Measurements from ENCODE around the gene ASIP. TPM values are rescaled to one million over a fixed set of nuclear protein-coding genes. Genes with fewer than 3 reads are reported as not detected.
"Not testable (repeated sequence)": the region's sequence is repeated elsewhere in the genome, so short reads cannot be mapped to it uniquely, and the experiment has no call there.

Gene ASIP
- polyA plus RNA-seq, 3 donors, result 0.40 TPM; not detected in 2

DNA sequence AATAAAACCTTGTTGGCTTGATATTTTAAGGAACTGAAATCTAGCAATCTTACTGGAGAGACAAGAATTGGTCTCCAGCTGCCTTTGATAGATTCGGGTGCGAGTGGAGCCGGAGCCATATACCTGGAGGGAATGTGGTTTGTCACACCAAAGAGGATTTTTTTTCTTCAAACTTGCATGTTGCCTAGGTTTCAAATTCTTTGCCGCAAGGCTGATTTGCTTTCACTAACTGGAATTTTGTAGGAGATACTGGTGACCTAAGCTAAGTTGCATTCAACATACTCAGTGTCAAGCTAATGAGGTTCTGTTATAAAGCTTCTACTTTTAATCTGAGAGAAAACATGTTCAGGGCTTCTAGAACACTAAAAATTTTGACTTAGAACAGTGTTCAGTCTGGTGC is 39.7 kb upstream of the ASIP start:
- Histone ChIP-seq H3K9me3 (replicated peaks in 1 of 2; ENCODE audit: control insufficient read depth in 1 of 2, insufficient read depth in 1 of 2, low read length in 2 of 2) (no peaks in the 10 kb centered on the region), H3K36me3 (replicated peaks in 1 of 2; ENCODE audit: control insufficient read depth in 1 of 2, insufficient read depth in 2 of 2, low read length in 2 of 2) (no peaks in the 10 kb centered on the region), H3K27me3 (ENCODE audit: control insufficient read depth in 2 of 2, insufficient read depth in 2 of 2, low read length in 2 of 2) (peaks cover 0 to 2% of the 10 kb centered on the region in 2 donors), H4K20me1 (ENCODE audit: insufficient read depth, low read length) (no peaks in the 10 kb centered on the region), H3K79me2 (ENCODE audit: insufficient read depth, low read length) (no peaks in the 10 kb centered on the region), H3K9ac (ENCODE audit: insufficient read depth, low read length, poor library complexity, severe bottlenecking) (no peak overlapping the region), H3K4me2 (replicated peaks; ENCODE audit: extremely low read depth, low read length, poor library complexity, severe bottlenecking) (no peak overlapping the region), H3K27ac (ENCODE audit: low read depth in 1 of 2, low read length in 2 of 2) (no peak overlapping the region), H3K4me3 (replicated peaks in 1 of 3; ENCODE audit: low read depth in 2 of 3, low read length in 3 of 3) (no peak overlapping the region), H2AFZ (ENCODE audit: insufficient read depth, low read depth, low read length, poor library complexity, severe bottlenecking) (no peak overlapping the region), H3K4me1 (ENCODE audit: control insufficient read depth in 1 of 2, insufficient read depth in 2 of 2, low read length in 2 of 2) (peaks cover 5 to 15% of the 10 kb centered on the region in 2 donors)
- H3K4me1 Mint-ChIP-seq, result peaks cover 16% of the 10 kb centered on the region
- H3K27me3 Mint-ChIP-seq (ENCODE audit: low read depth in 3 of 3), result peaks cover 5 to 9% (median 7%) of the 10 kb centered on the region in 3 donors
- no peak for TF ChIP-seq CTCF (IDR thresholded peaks at IDR 0.05)
- no peak for DNase-seq
- intact Hi-C loops (cut with micrococcal nuclease), result no loop called here
- H3K4me3 Mint-ChIP-seq, result no peak overlapping the region
- H3K27ac Mint-ChIP-seq, result no peak overlapping the region
- WGBS (ENCODE audit: insufficient coverage), result no CpG with 5 or more reads among the region's 4 CpGs
- H3K36me3 Mint-ChIP-seq, result no peaks in the 10 kb centered on the region
- H3K9me3 Mint-ChIP-seq, result peaks cover 3 to 13% (median 4%) of the 10 kb centered on the region in 7 donors

- H3K4me2 ChIP-seq (replicated peaks; ENCODE audit: extremely low read depth, low read length, poor library complexity, severe bottlenecking); DNase-seq; H3K27ac Mint-ChIP-seq; H3K27me3 Mint-ChIP-seq (ENCODE audit: low read depth in 3 of 3); H3K27ac ChIP-seq (ENCODE audit: low read depth in 1 of 2, low read length in 2 of 2); H4K20me1 ChIP-seq (ENCODE audit: insufficient read depth, low read length); H3K36me3 Mint-ChIP-seq; H3K4me1 Mint-ChIP-seq; H3K4me3 ChIP-seq (replicated peaks in 1 of 3; ENCODE audit: low read depth in 2 of 3, low read length in 3 of 3); H3K27me3 ChIP-seq (ENCODE audit: control insufficient read depth in 2 of 2, insufficient read depth in 2 of 2, low read length in 2 of 2); H3K9ac ChIP-seq (ENCODE audit: insufficient read depth, low read length, poor library complexity, severe bottlenecking); H3K79me2 ChIP-seq (ENCODE audit: insufficient read depth, low read length); intact Hi-C loops (cut with micrococcal nuclease); H3K4me1 ChIP-seq (ENCODE audit: control insufficient read depth in 1 of 2, insufficient read depth in 2 of 2, low read length in 2 of 2); H3K36me3 ChIP-seq (replicated peaks in 1 of 2; ENCODE audit: control insufficient read depth in 1 of 2, insufficient read depth in 2 of 2, low read length in 2 of 2): not testable (repeated sequence)
- Histone ChIP-seq H3K9me3 (replicated peaks in 1 of 2; ENCODE audit: control insufficient read depth in 1 of 2, insufficient read depth in 1 of 2, low read length in 2 of 2) (peaks cover 0 to 12% of the 10 kb centered on the region in 2 donors), H2AFZ (ENCODE audit: insufficient read depth, low read depth, low read length, poor library complexity, severe bottlenecking) (peak overlapping the region; percentile 36)
- H3K4me3 Mint-ChIP-seq, result peak overlapping the region; percentile 61 to 82
- 71% methylated on average over 14 of the region's 21 CpGs for WGBS (ENCODE audit: insufficient coverage)
- peaks cover 3 to 18% (median 14%) of the 10 kb centered on the region in 7 donors for H3K9me3 Mint-ChIP-seq
These were observed 35.9 kb upstream of the ASIP start for GRCh38 chr20:34205172-34205880.

Data from CD14-positive monocyte (primary cell).